ENCODE results near the gene SLC35F1.

DNA sequence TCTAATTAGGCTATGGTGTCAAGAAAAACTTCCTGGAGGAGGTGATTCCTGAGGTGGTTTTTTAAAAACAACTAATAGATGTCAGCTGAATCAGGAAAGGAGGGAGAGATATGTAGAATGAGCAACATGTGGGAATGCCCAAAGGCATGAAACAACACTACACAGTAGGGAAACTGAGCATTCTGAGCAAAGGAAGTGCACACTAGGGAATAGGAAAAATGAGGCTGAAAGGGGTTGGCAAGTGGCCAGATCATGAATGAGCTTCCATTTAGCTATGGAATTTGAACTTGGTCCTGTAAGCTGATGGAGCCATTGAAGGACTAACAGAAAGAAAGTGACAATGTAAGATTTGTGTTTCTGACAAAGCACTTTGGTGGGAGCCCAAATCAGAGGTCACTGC is 16.9 kb upstream of the SLC35F1 start:
- no peak for TF ChIP-seq POLR2A (IDR thresholded peaks at IDR 0.05)
- TF ChIP-seq, protein P1, sequence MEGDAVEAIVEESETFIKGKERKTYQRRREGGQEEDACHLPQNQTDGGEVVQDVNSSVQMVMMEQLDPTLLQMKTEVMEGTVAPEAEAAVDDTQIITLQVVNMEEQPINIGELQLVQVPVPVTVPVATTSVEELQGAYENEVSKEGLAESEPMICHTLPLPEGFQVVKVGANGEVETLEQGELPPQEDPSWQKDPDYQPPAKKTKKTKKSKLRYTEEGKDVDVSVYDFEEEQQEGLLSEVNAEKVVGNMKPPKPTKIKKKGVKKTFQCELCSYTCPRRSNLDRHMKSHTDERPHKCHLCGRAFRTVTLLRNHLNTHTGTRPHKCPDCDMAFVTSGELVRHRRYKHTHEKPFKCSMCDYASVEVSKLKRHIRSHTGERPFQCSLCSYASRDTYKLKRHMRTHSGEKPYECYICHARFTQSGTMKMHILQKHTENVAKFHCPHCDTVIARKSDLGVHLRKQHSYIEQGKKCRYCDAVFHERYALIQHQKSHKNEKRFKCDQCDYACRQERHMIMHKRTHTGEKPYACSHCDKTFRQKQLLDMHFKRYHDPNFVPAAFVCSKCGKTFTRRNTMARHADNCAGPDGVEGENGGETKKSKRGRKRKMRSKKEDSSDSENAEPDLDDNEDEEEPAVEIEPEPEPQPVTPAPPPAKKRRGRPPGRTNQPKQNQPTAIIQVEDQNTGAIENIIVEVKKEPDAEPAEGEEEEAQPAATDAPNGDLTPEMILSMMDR (IDR thresholded peaks at IDR 0.05) = no peak
